ENCODE data around the gene TBC1D8. TPM values are rescaled to one million over a fixed set of nuclear protein-coding genes. Genes with fewer than 3 reads are reported as not detected.
"Not testable (repeated sequence)": the region's sequence is repeated elsewhere in the genome, so short reads cannot be mapped to it uniquely, and the experiment has no call there.

TBC1D8 gene
- total RNA-seq, 6 experiments from 2014 or later: 1.2 to 2.0 (median 1.5) TPM

- Mint-ChIP-seq H3K4me3 (no peak overlapping the region), H3K9me3 (no peaks in the 10 kb centered on the region), H3K27me3 (ENCODE audit: insufficient read depth) (no peaks in the 10 kb centered on the region; the same call in 1 of the 2 replicates), H3K4me1 (ENCODE audit: low read depth) (no peaks in the 10 kb centered on the region), H3K36me3 (ENCODE audit: low read depth) (no peaks in the 10 kb centered on the region), H3K27ac (no peak overlapping the region)
- no peak for TF ChIP-seq CTCF (IDR thresholded peaks at IDR 0.05)
- no peak for DNase-seq
These were observed 99.0 kb downstream of the TBC1D8 start for GRCh38 chr2:101052147-101052546.

- not testable (repeated sequence) for H3K27me3 Mint-ChIP-seq (ENCODE audit: insufficient read depth); H3K36me3 Mint-ChIP-seq (ENCODE audit: low read depth); H3K4me3 Mint-ChIP-seq; DNase-seq; H3K4me1 Mint-ChIP-seq (ENCODE audit: low read depth); H3K27ac Mint-ChIP-seq; H3K9me3 Mint-ChIP-seq
These were observed 100.3 kb downstream of the TBC1D8 start for GRCh38 chr2:101050886-101051285.

GRCh38 chr2:101048756-101049155 lies 102.4 kb downstream of the TBC1D8 start:
- Mint-ChIP-seq H3K4me3 (no peak overlapping the region), H3K4me1 (ENCODE audit: low read depth) (no peaks in the 10 kb centered on the region), H3K36me3 (ENCODE audit: low read depth) (no peaks in the 10 kb centered on the region; the same call in 1 of the 2 replicates), H3K27me3 (ENCODE audit: insufficient read depth) (peaks cover 8% of the 10 kb centered on the region), H3K9me3 (no peaks in the 10 kb centered on the region), H3K27ac (no peak overlapping the region)
- no peak for TF ChIP-seq CTCF (IDR thresholded peaks at IDR 0.05)
- DNase-seq: no peak

GRCh38 chr2:101047774-101048173 lies 103.4 kb downstream of the TBC1D8 start:
- no peak for TF ChIP-seq CTCF (IDR thresholded peaks at IDR 0.05)
- H3K27ac Mint-ChIP-seq: no peak overlapping the region

GRCh38 chr2:101047075-101047766 lies 104.0 kb downstream of the TBC1D8 start:
- Mint-ChIP-seq H3K27ac (no peak overlapping the region), H3K9me3 (no peaks in the 10 kb centered on the region), H3K4me1 (ENCODE audit: low read depth) (no peaks in the 10 kb centered on the region), H3K27me3 (ENCODE audit: insufficient read depth) (peaks cover 9% of the 10 kb centered on the region), H3K4me3 (no peak overlapping the region), H3K36me3 (ENCODE audit: low read depth) (no peaks in the 10 kb centered on the region; the same call in 1 of the 2 replicates)
- TF ChIP-seq CTCF (IDR thresholded peaks at IDR 0.05): no peak
- no peak for DNase-seq

More at GRCh38 chr2:101047774-101048173, 103.4 kb downstream of the TBC1D8 start:
- no peak overlapping the region for H3K4me3 Mint-ChIP-seq
- H3K36me3 Mint-ChIP-seq (ENCODE audit: low read depth): no peaks in the 10 kb centered on the region; the same call in 1 of the 2 replicates
- peaks cover 9% of the 10 kb centered on the region for H3K27me3 Mint-ChIP-seq (ENCODE audit: insufficient read depth)
- no peaks in the 10 kb centered on the region for H3K9me3 Mint-ChIP-seq
- no peak for DNase-seq
- no peaks in the 10 kb centered on the region for H3K4me1 Mint-ChIP-seq (ENCODE audit: low read depth)

GRCh38 chr2:101045330-101045729 lies 105.9 kb downstream of the TBC1D8 start:
- Mint-ChIP-seq H3K27me3 (ENCODE audit: insufficient read depth) (peaks cover 9% of the 10 kb centered on the region), H3K36me3 (ENCODE audit: low read depth) (no peaks in the 10 kb centered on the region; the same call in 1 of the 2 replicates), H3K4me1 (ENCODE audit: low read depth) (no peaks in the 10 kb centered on the region), H3K4me3 (no peak overlapping the region), H3K9me3 (no peaks in the 10 kb centered on the region), H3K27ac (no peak overlapping the region)
- no peak for DNase-seq
- TF ChIP-seq CTCF (IDR thresholded peaks at IDR 0.05): no peak
